HG02870 (cell line): ENCODE results near the gene BLOC1S3.
"Not testable (repeated sequence)": the region's sequence is repeated elsewhere in the genome, so short reads cannot be mapped to it uniquely, and the experiment has no call there.

ENCODE experiments used
- ATAC-seq: cut with Tn5 transposase; IDR thresholded peaks from one replicate; pipeline ENCODE4 v1.9.1; 2021; ENCODE audit warnings: mild to moderate bottlenecking, moderate library complexity; ENCODE audit not compliant: unreplicated experiment

Gene BLOC1S3

DNA sequence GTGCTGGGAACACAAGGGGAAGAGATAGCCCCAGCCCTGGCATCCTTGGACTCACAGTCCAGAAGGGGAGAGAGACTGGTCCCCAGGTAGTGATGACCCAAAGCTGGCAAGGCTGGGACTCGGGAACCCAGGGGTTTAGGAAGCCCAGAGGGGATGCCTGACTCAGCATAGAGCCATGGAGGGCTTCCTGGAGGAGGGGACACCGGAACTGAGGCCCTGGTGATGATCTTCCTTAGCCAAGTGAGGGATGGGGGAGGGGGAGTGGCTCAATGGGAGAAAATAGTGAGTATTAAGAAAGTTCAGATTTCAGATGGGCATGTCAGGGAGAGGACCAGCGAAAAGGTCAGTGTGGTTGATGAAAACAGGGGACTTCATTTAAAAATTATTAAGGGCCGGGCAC is 39.8 kb downstream of the BLOC1S3 start:
- no peak for ATAC-seq

DNA sequence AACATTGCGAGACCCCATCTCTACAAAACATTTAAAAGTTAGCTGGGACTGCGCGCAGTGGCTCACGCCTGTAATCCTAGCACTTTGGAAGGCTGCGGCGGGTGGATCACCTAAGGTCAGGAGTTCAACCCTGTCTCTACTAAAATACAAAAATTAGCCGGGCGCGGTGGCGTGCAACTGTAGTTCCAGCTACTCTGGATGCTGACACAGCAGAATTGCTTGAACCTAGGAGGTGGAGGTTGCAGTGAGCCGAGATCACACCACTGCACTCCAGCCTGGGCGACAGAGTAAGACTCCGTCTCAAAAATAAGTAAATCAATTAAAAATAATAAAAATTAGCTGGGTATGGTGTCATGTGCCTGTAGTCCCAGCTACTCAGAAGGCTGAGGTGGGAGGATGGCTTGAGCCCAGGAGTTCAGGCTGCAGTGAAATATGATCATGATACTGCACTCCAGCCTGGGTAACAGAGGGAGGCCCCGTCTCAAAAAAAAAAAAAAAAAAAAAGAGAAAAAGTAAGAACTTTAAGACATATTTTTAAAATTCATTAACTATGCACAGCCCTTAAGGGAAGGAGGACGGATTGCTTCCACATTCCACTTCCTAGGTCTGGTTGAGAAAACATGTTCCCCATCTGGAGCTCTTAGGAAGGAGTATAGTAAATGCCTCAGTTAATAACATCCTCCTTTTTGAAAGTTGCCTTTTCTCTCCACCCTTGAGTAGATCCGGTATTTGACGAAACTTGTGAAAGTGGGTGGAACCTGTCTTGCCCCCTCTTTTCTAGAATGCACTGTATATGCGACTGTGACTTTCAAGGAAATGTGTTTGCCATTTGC is 40.5 kb downstream of the BLOC1S3 start:
- no peak for ATAC-seq

DNA sequence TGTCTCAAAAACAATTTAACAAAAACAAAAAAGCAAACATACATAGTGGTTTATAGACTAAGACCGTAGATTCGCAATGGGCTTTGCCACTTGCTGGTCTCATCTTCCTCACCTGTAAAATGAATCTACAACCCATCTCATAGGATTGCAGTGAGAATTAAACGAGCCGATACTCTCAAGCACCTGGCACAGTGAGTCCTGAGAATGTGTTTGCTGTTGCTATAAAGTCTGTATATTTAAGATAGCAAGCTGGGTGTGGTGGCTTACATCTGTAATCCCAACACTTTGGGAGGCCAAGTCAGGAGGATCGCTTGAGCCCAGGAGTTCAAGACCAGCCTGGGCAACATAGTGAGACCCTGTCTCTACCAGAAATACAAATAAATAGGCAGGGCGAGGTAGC is 44.1 kb downstream of the BLOC1S3 start:
- no peak for ATAC-seq

DNA sequence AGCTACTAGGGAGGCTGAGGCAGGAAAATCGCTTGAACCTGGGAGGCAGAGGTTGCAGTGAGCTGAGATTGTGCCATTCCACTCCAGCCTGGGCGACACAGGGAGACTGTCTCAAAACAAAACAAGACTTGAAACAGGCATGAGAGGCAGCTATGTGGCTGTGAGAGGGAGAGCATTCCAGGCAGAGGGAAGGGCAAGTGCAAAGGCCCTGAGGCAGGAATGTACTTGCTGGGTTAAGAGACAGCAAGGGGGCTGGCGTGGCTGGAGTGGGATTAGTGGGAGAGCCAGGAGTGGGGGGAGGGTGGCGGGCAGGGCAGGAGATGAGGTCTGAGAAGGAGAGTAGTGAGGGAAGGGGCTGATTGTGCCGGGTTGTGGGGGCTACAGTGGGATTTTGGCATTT is 45.3 kb downstream of the BLOC1S3 start:
- ATAC-seq = no peak

DNA sequence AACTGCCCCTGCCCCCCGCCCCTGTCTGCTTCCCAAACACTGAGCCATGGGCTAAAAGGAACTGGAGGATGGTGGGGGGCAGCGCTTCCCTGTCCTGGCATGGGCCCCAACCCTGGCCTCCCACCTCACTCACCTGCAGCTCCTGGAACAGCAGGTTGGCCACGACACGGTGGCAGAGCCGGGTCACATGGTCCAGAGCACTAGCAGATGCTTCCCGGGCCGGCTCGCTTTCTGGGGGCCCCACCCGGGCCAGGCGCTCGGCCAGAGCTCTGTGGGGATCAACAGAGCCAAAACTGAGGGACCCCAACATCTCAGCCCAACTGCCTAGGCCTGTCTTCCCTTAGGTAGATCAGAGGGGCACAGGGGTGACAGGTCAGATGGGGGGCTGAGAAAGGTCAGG is 46.1 kb downstream of the BLOC1S3 start:
- no peak for ATAC-seq

DNA sequence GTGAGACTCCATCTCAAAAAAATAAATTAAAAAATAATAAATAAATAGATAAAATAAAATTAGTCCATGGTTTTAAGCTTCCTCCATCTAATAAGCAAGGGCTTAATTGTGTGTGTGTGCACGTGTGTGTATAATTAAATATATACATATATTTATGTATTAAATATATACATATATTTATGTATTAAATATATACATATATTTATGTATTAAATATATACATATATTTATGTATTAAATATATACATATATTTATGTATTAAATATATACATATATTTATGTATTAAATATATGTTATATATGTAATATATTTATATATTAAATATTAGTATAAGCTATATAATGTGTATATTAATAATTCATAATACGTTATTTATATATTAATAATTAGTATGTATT is 50.5 kb downstream of the BLOC1S3 start:
- not testable (repeated sequence) for ATAC-seq
